Stimulated activated CD8-positive, alpha-beta memory T cell treated with anti-CD3 and anti-CD28 coated beads, Interleukin-15, amount 100 ng/mL, for 48 hours (primary cell): ENCODE measurements around the gene RFC4.

ENCODE experiments used
- DNase-seq, 2 donors: peaks; one replicate each; pipeline ENCODE4 v3.0.0-alpha.2; 2020; ENCODE audit warnings: low read depth in 2 of 2

RFC4 gene

DNA sequence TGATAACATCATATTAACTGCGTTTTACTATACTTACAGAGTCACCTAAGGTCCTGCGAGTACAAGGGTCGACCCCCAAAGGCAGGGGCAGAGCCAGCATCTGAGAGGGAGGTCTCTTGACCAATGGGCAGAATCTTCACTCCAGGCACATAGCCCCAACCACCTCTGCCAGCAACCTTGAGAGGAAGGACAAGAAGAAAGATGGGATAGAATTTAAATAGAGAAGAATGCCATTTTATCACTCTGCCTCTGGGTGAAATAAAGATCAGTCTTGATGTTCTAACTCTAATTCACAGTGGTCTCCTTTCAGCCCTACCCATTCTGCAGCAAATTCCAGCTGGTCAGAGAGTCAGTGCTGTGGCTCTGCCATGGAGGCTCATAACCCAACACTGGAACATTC, 62.6 kb downstream of the RFC4 start:
- DNase-seq, result no peak

DNA sequence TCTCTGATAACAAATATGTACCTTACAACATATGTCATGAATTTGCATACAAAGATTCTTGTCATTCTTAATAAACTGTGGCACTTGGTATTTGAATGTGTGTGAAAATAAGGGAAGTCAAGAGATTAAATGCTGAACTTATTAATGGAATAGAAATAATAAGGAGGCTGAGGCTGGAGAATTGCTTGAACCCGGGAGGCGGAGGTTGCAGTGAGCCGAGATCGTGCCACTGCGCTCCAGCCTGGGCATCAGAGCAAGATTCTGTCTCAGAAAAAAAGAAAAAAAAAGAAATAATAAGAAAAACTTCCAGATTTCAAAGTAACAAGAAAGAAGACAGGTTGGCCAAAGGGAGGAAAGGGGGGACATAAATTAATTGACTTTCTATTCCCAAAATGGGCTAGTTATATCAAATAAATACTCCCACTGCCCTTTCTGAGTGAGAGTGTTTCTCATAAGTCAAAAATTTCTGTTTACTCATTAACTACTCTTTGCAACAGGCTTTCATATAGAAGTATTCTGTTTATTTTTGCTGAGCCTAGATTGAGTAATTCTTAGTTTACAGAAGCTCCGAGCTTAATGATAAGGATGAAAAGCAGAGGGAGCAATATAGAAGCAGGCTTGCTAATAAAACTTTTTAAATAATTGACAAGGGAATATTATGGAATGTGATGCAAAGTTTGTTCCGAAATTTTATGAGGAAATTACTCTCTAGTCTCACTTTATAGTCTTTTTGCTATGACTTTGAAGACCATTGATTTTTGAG, 63.5 kb downstream of the RFC4 start:
- DNase-seq, result no peak
